MM.1S (cell line): ENCODE results near the gene CATSPERB.

ENCODE experiments used
- CTCF ChIP-seq: fragments of 300-600 bp; sonication (generic); IDR thresholded peaks from 2 replicates; pipeline ENCODE4 v1.5.1; 2016; ENCODE audit warnings: antibody characterized with exemption, low read length, mixed read lengths
- EZH2 ChIP-seq: fragments of 300-600 bp; sonication (generic); optimal IDR thresholded peaks from 2 replicates; pipeline ENCODE3; 2017; ENCODE audit warnings: low read depth, mild to moderate bottlenecking, antibody characterized with exemption, low read length, mixed read lengths

GRCh38 chr14:91681893-91682563 lies 49.9 kb downstream of the CATSPERB start:
- no peak for TF ChIP-seq EZH2
- no peak for TF ChIP-seq CTCF
